Astrocyte (in vitro differentiated cells and primary cell): Measurements from ENCODE around the gene TMEM176B. TPM values are rescaled to one million over a fixed set of nuclear protein-coding genes. Genes with fewer than 3 reads are reported as not detected.

Experiments used
- DNase-seq: peaks from one replicate; pipeline ENCODE4 v3.0.0-alpha.2; 2010; ENCODE audit warnings: low read depth
- FAIRE-seq: peaks from 2 replicates; lab custom pipeline; 2011; peaks lifted over from hg19 to GRCh38; lab: Jason Lieb, UNC
- H2AFZ ChIP-seq: 2 replicates; pipeline ENCODE4 v1.6.0; 2012; ENCODE audit warnings: low read depth, low read length, inconsistent platforms
- H3K27ac ChIP-seq: 2 replicates; pipeline ENCODE4 v1.5.1; 2011; ENCODE audit warnings: low read depth, low read length, inconsistent platforms
- H3K27me3 ChIP-seq: 2 replicates; pipeline ENCODE4 v1.6.0; 2011; ENCODE audit warnings: low read length, inconsistent platforms; ENCODE audit not compliant: insufficient read depth
- H3K36me3 ChIP-seq: 2 replicates; pipeline ENCODE4 v1.5.1; 2011; ENCODE audit warnings: low read length, inconsistent platforms; ENCODE audit not compliant: insufficient read depth
- H3K4me1 ChIP-seq: 2 replicates; pipeline ENCODE4 v1.5.1; 2011; ENCODE audit warnings: low read length, inconsistent platforms; ENCODE audit not compliant: insufficient read depth
- H3K4me2 ChIP-seq: 2 replicates; pipeline ENCODE4 v1.6.0; 2012; ENCODE audit warnings: low read length, inconsistent platforms
- H3K4me3 ChIP-seq: 2 replicates; pipeline ENCODE4 v1.5.1; 2011; ENCODE audit warnings: low read depth, mild to moderate bottlenecking, low read length, inconsistent platforms; ENCODE audit not compliant: insufficient read depth
- H3K79me2 ChIP-seq: 2 replicates; pipeline ENCODE4 v1.6.0; 2012; ENCODE audit warnings: mild to moderate bottlenecking, low read length, inconsistent platforms; ENCODE audit not compliant: insufficient read depth
- H3K9ac ChIP-seq: 2 replicates; pipeline ENCODE4 v1.6.0; 2012; ENCODE audit warnings: mild to moderate bottlenecking, low read length, inconsistent platforms
- H3K9me3 ChIP-seq: 2 replicates; pipeline ENCODE4 v1.5.1; 2012; ENCODE audit warnings: low read depth, mild to moderate bottlenecking, low read length, inconsistent platforms; ENCODE audit not compliant: insufficient read depth
- H4K20me1 ChIP-seq: 2 replicates; pipeline ENCODE4 v1.6.0; 2012; ENCODE audit warnings: low read length, inconsistent platforms; ENCODE audit not compliant: insufficient read depth
- H3K27ac Mint-ChIP-seq: one replicate; pipeline ENCODE4 v1.8.0; 2021; ENCODE audit warnings: mild to moderate bottlenecking, mixed read lengths; ENCODE audit not compliant: unreplicated experiment
- H3K27me3 Mint-ChIP-seq: one replicate; pipeline ENCODE4 v1.8.0; 2021; ENCODE audit warnings: low read depth, mixed read lengths; ENCODE audit not compliant: unreplicated experiment
- H3K36me3 Mint-ChIP-seq: one replicate; pipeline ENCODE4 v1.8.0; 2021; ENCODE audit warnings: low read depth, mixed read lengths; ENCODE audit not compliant: unreplicated experiment
- H3K4me1 Mint-ChIP-seq: one replicate; pipeline ENCODE4 v1.8.0; 2021; ENCODE audit warnings: low read depth, mixed read lengths; ENCODE audit not compliant: unreplicated experiment
- H3K4me3 Mint-ChIP-seq: one replicate; pipeline ENCODE4 v1.8.0; 2021; ENCODE audit warnings: mild to moderate bottlenecking, moderate library complexity, mixed read lengths; ENCODE audit not compliant: unreplicated experiment
- H3K9me3 Mint-ChIP-seq: one replicate; pipeline ENCODE4 v1.8.0; 2021; ENCODE audit warnings: mild to moderate bottlenecking, mixed read lengths; ENCODE audit not compliant: unreplicated experiment
- EZH2 ChIP-seq: IDR thresholded peaks from 2 replicates; pipeline ENCODE4 v1.6.1; 2012; ENCODE audit warnings: mild to moderate bottlenecking, low read length, inconsistent platforms; ENCODE audit not compliant: insufficient read depth
- total RNA-seq: library from RNA; stranded (reverse); gene quantifications from 2 replicates; pipeline ENCODE4 v1.2.1, GENCODE V29; 2021
- TF ChIP-seq, protein P1 (sequence below): IDR thresholded peaks from 2 replicates; pipeline ENCODE4 v1.5.1; 2011; ENCODE audit warnings: low read depth, mild to moderate bottlenecking, inconsistent platforms, low read length, moderate library complexity; ENCODE audit not compliant: insufficient read depth

The TMEM176B gene
- total RNA-seq, 1 donor from 2014 or later = 0.32 TPM

DNA sequence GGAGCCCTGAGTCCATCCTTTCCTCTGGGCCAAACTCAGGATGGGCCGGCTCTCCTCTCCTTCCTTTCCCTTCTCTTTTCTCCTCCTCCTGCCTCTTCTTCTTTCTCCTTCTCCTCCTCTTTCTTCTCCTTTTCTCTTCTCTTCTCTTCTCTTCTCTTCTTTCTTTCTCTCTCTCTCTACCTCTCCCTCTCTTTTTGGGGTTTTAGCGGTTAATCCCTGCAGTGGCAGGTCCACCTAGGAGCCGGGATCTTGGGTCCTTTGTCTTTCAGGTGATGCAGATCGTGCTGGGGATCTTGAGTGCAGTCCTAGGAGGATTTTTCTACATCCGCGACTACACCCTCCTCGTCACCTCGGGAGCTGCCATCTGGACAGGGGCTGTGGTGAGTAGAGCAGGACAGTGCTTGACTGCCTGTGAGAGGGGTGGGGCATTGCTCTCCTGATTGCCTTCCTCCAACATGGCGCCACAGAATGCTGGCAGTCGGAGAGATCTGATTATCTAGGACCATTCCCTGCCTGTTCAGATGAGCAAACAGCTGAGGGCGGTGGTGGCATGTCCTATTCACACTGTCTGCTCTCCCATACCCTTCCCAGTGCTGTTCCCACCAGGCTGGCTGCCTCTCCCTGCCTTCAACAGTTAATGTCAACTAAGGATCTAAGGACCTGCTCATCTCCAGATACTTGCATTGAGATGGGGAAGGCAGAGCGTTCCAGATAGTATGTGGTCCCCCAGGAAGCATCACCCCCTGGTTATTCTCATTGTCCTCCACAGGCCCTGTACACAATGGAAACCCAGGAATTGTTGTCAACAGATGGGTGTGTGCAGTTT is 2.0 kb upstream of the TMEM176B start:
- no peak for FAIRE-seq
- H3K9me3 Mint-ChIP-seq = no peaks in the 10 kb centered on the region
- TF ChIP-seq, protein P1, sequence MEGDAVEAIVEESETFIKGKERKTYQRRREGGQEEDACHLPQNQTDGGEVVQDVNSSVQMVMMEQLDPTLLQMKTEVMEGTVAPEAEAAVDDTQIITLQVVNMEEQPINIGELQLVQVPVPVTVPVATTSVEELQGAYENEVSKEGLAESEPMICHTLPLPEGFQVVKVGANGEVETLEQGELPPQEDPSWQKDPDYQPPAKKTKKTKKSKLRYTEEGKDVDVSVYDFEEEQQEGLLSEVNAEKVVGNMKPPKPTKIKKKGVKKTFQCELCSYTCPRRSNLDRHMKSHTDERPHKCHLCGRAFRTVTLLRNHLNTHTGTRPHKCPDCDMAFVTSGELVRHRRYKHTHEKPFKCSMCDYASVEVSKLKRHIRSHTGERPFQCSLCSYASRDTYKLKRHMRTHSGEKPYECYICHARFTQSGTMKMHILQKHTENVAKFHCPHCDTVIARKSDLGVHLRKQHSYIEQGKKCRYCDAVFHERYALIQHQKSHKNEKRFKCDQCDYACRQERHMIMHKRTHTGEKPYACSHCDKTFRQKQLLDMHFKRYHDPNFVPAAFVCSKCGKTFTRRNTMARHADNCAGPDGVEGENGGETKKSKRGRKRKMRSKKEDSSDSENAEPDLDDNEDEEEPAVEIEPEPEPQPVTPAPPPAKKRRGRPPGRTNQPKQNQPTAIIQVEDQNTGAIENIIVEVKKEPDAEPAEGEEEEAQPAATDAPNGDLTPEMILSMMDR = no peak
- no peak for TF ChIP-seq EZH2
- no peak overlapping the region for H3K27ac ChIP-seq
- no peaks in the 10 kb centered on the region for H3K4me1 Mint-ChIP-seq
- H3K27ac Mint-ChIP-seq = no peak overlapping the region
- no peak overlapping the region for H3K9ac ChIP-seq
- H3K27me3 ChIP-seq = peaks cover 11% of the 10 kb centered on the region
- H3K79me2 ChIP-seq = no peaks in the 10 kb centered on the region
- DNase-seq = no peak
- H4K20me1 ChIP-seq = no peaks in the 10 kb centered on the region
- no peak overlapping the region for H2AFZ ChIP-seq
- no peaks in the 10 kb centered on the region for H3K4me1 ChIP-seq
- H3K27me3 Mint-ChIP-seq = peaks cover 38% of the 10 kb centered on the region
- no peak overlapping the region for H3K4me3 Mint-ChIP-seq
- no peak overlapping the region for H3K4me3 ChIP-seq
- no peaks in the 10 kb centered on the region for H3K36me3 ChIP-seq
- no peaks in the 10 kb centered on the region for H3K36me3 Mint-ChIP-seq
- no peak overlapping the region for H3K4me2 ChIP-seq
- H3K9me3 ChIP-seq = no peaks in the 10 kb centered on the region

DNA sequence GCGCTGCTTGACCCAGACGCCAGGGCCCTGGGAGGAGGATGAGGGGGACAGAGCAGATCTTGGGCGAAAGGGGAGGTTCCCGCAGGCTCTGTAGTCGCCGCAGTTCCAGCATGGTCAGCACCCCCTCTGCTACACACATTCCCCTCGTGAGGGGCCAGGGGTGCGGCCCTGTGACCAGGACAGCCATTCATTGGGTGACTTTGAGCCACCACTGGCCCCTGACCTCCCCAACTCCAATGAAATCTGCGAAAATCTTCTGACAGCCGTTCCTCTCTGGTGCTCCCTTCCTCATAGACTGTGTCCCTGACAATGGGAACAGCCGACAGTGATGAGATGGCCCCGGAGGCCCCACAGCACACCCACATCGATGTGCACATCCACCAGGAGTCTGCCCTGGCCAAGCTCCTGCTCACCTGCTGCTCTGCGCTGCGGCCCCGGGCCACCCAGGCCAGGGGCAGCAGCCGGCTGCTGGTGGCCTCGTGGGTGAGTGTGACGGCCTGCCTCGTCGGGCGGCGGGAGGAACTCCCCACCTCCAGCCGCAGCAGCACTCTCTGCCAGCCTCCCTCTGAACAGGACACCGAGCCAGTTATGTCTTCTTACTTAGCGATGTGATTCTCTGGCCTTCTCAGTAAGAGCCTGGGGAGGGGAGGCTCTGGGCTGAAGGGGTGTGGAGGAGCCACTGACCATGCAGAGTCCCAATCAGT is 1.2 kb upstream of the TMEM176B start:
- Histone ChIP-seq H4K20me1 (no peaks in the 10 kb centered on the region), H3K79me2 (no peaks in the 10 kb centered on the region), H3K27me3 (peaks cover 11% of the 10 kb centered on the region), H3K4me2 (no peak overlapping the region), H3K4me3 (no peak overlapping the region), H3K9me3 (no peaks in the 10 kb centered on the region), H3K36me3 (no peaks in the 10 kb centered on the region), H3K27ac (no peak overlapping the region), H2AFZ (no peak overlapping the region), H3K4me1 (no peaks in the 10 kb centered on the region), H3K9ac (no peak overlapping the region)
- TF ChIP-seq, protein P1 = no peak
- no peak for TF ChIP-seq EZH2
- Mint-ChIP-seq H3K4me1 (no peaks in the 10 kb centered on the region), H3K27me3 (peaks cover 40% of the 10 kb centered on the region), H3K9me3 (no peaks in the 10 kb centered on the region), H3K27ac (no peak overlapping the region), H3K36me3 (no peaks in the 10 kb centered on the region), H3K4me3 (peak overlapping the region; percentile 67)
- DNase-seq (no peak), FAIRE-seq (no peak)
